ENCODE data around the gene TNFRSF4. TPM values are rescaled to one million over a fixed set of nuclear protein-coding genes. Genes with fewer than 3 reads are reported as not detected.
A peak's percentile ranks its signal among the peaks of the same experiment; 100 is the strongest.

The TNFRSF4 gene
- total and polyA plus RNA-seq, 2 donors (not counting 1 experiment from before 2014, with no cell fraction given) = 0.63 to 1.8 TPM

- no peak overlapping the region for H3K27ac ChIP-seq (ENCODE audit: low read length in 2 of 2)
- peaks cover 86% of the 10 kb centered on the region for H4K20me1 ChIP-seq (ENCODE audit: control insufficient read depth, insufficient read depth, low read length, poor library complexity, severe bottlenecking)
- peaks cover 43% of the 10 kb centered on the region for H3K79me2 ChIP-seq (ENCODE audit: control insufficient read depth, insufficient read depth, low read length)
- intact Hi-C loops (cut with micrococcal nuclease) = no loop called here
- H3K4me1 ChIP-seq (ENCODE audit: control insufficient read depth in 2 of 2, insufficient read depth in 2 of 2, low read length in 2 of 2) = no peaks in the 10 kb centered on the region
- POLR2A ChIA-PET = no interaction called here
- 91% methylated on average over 44 of the region's 44 CpGs for WGBS (ENCODE audit: insufficient coverage)
- H3K36me3 ChIP-seq (replicated peaks in 1 of 2; ENCODE audit: control extremely low read depth in 1 of 2, control insufficient read depth in 1 of 2, extremely low read depth in 1 of 2, insufficient read depth in 2 of 2, low read length in 1 of 2) = peaks cover 0 to 78% of the 10 kb centered on the region in 2 experiments
- H3K9me3 ChIP-seq (ENCODE audit: control extremely low read depth in 1 of 3, control insufficient read depth in 2 of 3, insufficient read depth in 1 of 3, low read length in 2 of 3) = no peaks in the 10 kb centered on the region
- Mint-ChIP-seq H3K4me3 (no peak overlapping the region), H3K27ac (peak overlapping the region; percentile 59), H3K9me3 (ENCODE audit: insufficient read depth) (no peaks in the 10 kb centered on the region), H3K27me3 (no peaks in the 10 kb centered on the region), H3K4me1 (peaks cover 3% of the 10 kb centered on the region)
- DNase-seq (no peak), ATAC-seq (ENCODE audit: low read depth) (no peak)
- H3K9ac ChIP-seq (ENCODE audit: low read length) = no peak overlapping the region
- no peaks in the 10 kb centered on the region for H3K27me3 ChIP-seq (replicated peaks in 1 of 4; ENCODE audit: control extremely low read depth in 1 of 4, control insufficient read depth in 3 of 4, insufficient read depth in 4 of 4, low read length in 3 of 4)
- CTCF ChIA-PET = interaction anchor here (1.0 kb wide), 1 partner anchor 69 kb away, joined by 3 read pairs; no protein-coding TSS in a partner anchor
- H2AFZ ChIP-seq (ENCODE audit: insufficient read depth, low read depth, low read length, poor library complexity, severe bottlenecking) = no peak overlapping the region
- no peak overlapping the region for H3K4me3 ChIP-seq (ENCODE audit: control extremely low read depth in 1 of 5, extremely low read depth in 1 of 5, insufficient read depth in 1 of 5, low read depth in 2 of 5, low read length in 4 of 5)
- no peak overlapping the region for H3K4me2 ChIP-seq (replicated peaks; ENCODE audit: low read depth, low read length, poor library complexity, severe bottlenecking)
- TF ChIP-seq CTCF (IDR thresholded peaks at IDR 0.05) (no peak), EZH2 (IDR thresholded peaks at IDR 0.05; ENCODE audit: borderline replicate concordance, insufficient read depth, low read depth, low read length, poor library complexity, severe bottlenecking) (no peak)
Measured at GRCh38 chr1:1222575-1223225, 8.7 kb upstream of the TNFRSF4 start.

DNA sequence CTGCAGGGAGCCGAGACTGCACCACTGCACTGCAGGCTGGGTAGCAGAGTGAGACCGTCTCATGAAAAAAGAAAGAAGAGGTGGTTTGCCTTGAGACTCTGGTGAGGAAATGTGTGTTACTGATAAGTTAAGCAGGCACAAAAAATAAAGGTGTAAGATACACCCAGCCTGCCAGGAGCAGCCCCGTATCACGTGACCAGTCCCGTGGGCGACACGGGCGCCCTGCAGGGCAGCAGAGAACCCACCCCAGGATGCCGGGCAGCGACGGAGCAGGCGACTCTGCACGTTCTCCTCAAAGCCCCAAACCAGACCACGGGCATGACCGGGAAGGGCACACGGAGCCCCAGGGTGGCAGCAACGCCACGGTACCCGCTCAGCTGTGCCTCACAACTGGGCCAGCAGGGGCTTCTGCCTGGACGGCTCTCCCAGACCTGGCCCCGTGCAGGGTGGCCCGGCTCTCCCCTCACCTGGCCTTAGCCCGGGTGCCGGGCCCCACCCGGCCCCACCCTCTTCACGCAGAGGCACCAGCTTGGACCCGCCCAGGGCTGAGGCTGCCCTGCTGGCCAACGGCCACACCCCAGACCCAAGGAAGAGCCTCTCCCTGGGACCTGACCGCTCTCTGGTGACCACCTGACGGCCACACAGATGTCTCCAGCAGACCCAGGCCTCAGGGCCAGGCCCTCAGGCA lies 8.1 kb upstream of the TNFRSF4 start:
- H3K9ac ChIP-seq (ENCODE audit: low read length) = no peak overlapping the region
- WGBS (ENCODE audit: insufficient coverage) = 89% methylated on average over 29 of the region's 30 CpGs
- intact Hi-C loops (cut with micrococcal nuclease) = no loop called here
- peaks cover 0 to 77% of the 10 kb centered on the region in 2 experiments for H3K36me3 ChIP-seq (replicated peaks in 1 of 2; ENCODE audit: control extremely low read depth in 1 of 2, control insufficient read depth in 1 of 2, extremely low read depth in 1 of 2, insufficient read depth in 2 of 2, low read length in 1 of 2)
- ChIA-PET POLR2A (no interaction called here), CTCF (interaction anchor here (1.0 kb wide), 1 partner anchor 70 kb away, joined by 3 read pairs; no protein-coding TSS in a partner anchor)
- H3K79me2 ChIP-seq (ENCODE audit: control insufficient read depth, insufficient read depth, low read length) = peaks cover 36% of the 10 kb centered on the region
- TF ChIP-seq EZH2 (IDR thresholded peaks at IDR 0.05; ENCODE audit: borderline replicate concordance, insufficient read depth, low read depth, low read length, poor library complexity, severe bottlenecking) (no peak), CTCF (IDR thresholded peaks at IDR 0.05) (no peak)
- H3K4me2 ChIP-seq (replicated peaks; ENCODE audit: low read depth, low read length, poor library complexity, severe bottlenecking) = no peak overlapping the region
- no peak overlapping the region for H3K4me3 Mint-ChIP-seq
- peaks cover 0 to 3% (median 0%) of the 10 kb centered on the region in 3 donors for H3K9me3 ChIP-seq (ENCODE audit: control extremely low read depth in 1 of 3, control insufficient read depth in 2 of 3, insufficient read depth in 1 of 3, low read length in 2 of 3)
- ATAC-seq (ENCODE audit: low read depth) (no peak), DNase-seq (no peak)
- H3K27ac ChIP-seq (ENCODE audit: low read length in 2 of 2) = no peak overlapping the region
- no peaks in the 10 kb centered on the region for H3K27me3 Mint-ChIP-seq
- H3K27me3 ChIP-seq (replicated peaks in 1 of 4; ENCODE audit: control extremely low read depth in 1 of 4, control insufficient read depth in 3 of 4, insufficient read depth in 4 of 4, low read length in 3 of 4) = no peaks in the 10 kb centered on the region
- H3K4me1 ChIP-seq (ENCODE audit: control insufficient read depth in 2 of 2, insufficient read depth in 2 of 2, low read length in 2 of 2) = no peaks in the 10 kb centered on the region
- no peak overlapping the region for H3K4me3 ChIP-seq (ENCODE audit: control extremely low read depth in 1 of 5, extremely low read depth in 1 of 5, insufficient read depth in 1 of 5, low read depth in 2 of 5, low read length in 4 of 5)
- H3K27ac Mint-ChIP-seq = no peak overlapping the region
- no peaks in the 10 kb centered on the region for H3K9me3 Mint-ChIP-seq (ENCODE audit: insufficient read depth)
- peaks cover 3% of the 10 kb centered on the region for H3K4me1 Mint-ChIP-seq
- no peak overlapping the region for H2AFZ ChIP-seq (ENCODE audit: insufficient read depth, low read depth, low read length, poor library complexity, severe bottlenecking)
- H4K20me1 ChIP-seq (ENCODE audit: control insufficient read depth, insufficient read depth, low read length, poor library complexity, severe bottlenecking) = peaks cover 80% of the 10 kb centered on the region
